Heart left ventricle (tissue), 13 donors: ENCODE measurements around the gene VGLL4.

Source experiments
- POLR2A ChIP-seq, 2 donors: fragments of 450-650 bp; IDR thresholded peaks; one replicate each; pipeline ENCODE4 v1.6.1; 2017; ENCODE audit warnings: antibody characterized with exemption in 2 of 2, mild to moderate bottlenecking in 2 of 2, moderate library complexity in 2 of 2
- TF ChIP-seq, protein P1 (sequence below), 12 donors: fragments of 200-600 bp; sonication (generic) in 4 of 12; IDR thresholded peaks; one replicate each; pipeline versions ENCODE4 v1.5.0 to v1.8.0; 2018 to 2022; ENCODE audit warnings: antibody characterized with exemption in 12 of 12, mild to moderate bottlenecking in 5 of 12
- donor health status: ischemic (EF 13 %, LVEDD 7.1; RV severe dilation, severe dysfunction).
- donor health status: DM: no; HTN: yes; CAD: no.
- donor health status: DM: no; HTN: no; CAD: no.
- donor health status: ischemic (EF 25% LVEDD 6.9; RV normal size, moderate dysfunction).
- donor health status: ischemic (EF 25% LVEDD 5.7; RV mildly dilated, moderate dysfunction).
- donor health status: ischemic (EF 35%, LVEDD 5.7; RV mildly dilated, moderate dysfunction).
- donor health status: nonischemic (EF 11% LVEDD 7.7; RV severe dilation, severe dysfunction).
- donor health status: DM: yes; HTN: yes; CAD: no.
- donor health status: PGD.
- donor health status: ischemic (EF 29% LVEDD 5.4; RV normal size, mild dysfunction).
- donor health status: nonischemic (EF 23%, LVEDD 6.1; RV moderate dilation, normal function).

DNA sequence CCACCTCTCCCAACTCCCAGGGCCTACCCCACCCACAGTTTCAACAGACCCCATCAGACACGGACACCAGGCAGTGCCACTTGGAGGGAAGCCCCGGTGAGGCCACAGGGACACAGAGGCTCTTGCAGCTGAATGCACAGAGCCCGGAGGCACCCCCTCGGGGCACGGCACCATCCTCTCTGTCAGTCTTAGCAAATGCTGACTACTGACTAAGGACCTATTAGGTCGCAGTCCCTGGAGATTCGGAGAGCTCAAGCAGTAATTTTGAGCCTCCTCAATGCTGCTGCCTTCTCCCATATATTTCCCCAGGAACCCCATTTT, 79.9 kb downstream of the VGLL4 start:
- TF ChIP-seq, protein P1, sequence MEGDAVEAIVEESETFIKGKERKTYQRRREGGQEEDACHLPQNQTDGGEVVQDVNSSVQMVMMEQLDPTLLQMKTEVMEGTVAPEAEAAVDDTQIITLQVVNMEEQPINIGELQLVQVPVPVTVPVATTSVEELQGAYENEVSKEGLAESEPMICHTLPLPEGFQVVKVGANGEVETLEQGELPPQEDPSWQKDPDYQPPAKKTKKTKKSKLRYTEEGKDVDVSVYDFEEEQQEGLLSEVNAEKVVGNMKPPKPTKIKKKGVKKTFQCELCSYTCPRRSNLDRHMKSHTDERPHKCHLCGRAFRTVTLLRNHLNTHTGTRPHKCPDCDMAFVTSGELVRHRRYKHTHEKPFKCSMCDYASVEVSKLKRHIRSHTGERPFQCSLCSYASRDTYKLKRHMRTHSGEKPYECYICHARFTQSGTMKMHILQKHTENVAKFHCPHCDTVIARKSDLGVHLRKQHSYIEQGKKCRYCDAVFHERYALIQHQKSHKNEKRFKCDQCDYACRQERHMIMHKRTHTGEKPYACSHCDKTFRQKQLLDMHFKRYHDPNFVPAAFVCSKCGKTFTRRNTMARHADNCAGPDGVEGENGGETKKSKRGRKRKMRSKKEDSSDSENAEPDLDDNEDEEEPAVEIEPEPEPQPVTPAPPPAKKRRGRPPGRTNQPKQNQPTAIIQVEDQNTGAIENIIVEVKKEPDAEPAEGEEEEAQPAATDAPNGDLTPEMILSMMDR (IDR thresholded peaks at IDR 0.05) = no peak
- no peak for TF ChIP-seq POLR2A (IDR thresholded peaks at IDR 0.05)
